Choroid plexus epithelial cell (primary cell): ENCODE results near the gene PCNT.
"Not testable (repeated sequence)": the region's sequence is repeated elsewhere in the genome, so short reads cannot be mapped to it uniquely, and the experiment has no call there.

Experiments
- DNase-seq: peaks from one replicate; pipeline ENCODE4 v3.0.0-alpha.2; 2010; ENCODE audit warnings: low read depth
- H3K4me3 ChIP-seq: 2 replicates; pipeline ENCODE4 v1.5.1; 2011; ENCODE audit warnings: low read depth, mild to moderate bottlenecking, control low read depth, low read length, moderate library complexity
- CTCF ChIP-seq: conservative IDR thresholded peaks from 2 replicates; pipeline ENCODE4 v1.5.1; 2011; ENCODE audit warnings: low read depth, mild to moderate bottlenecking, control low read depth, inconsistent platforms, low read length, moderate library complexity

Gene PCNT

DNA sequence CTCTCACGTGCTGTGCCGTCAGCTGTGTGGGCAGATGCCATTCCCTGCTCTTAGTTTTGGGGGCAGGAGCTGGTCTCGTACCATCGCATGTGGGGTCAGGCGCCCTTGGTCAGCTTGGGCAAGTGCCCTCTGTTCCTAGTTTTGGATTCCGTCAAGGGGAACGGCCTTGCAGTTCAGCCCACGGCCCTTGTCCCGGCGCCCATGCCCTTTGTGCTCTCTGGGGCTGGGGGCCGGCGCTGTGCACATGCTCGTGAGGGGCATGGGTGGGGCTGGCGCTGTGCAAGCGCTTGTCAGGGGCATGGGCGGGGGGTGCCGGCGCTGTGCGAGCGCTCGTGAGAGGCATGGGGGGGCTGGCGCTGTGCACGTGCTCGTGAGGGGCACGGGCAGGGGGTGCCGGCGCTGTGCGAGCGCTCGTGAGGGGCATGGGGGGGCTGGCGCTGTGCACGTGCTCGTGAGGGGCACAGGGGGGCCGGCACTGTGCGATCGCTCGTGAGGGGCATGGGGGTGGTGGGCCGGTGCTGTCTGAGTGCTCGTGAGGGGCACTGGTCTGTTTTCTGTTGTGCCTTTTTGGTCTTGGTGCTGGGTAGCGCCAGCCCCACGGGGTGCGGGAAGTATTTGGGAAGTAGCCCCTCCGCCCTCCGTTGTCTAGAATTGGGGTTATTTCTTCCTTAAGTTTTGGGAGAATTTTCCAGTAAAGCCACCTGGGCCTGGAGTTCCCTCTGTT lies 105.2 kb downstream of the PCNT start:
- TF ChIP-seq CTCF = no peak
- no peak for DNase-seq
- H3K4me3 ChIP-seq = no peak overlapping the region

DNA sequence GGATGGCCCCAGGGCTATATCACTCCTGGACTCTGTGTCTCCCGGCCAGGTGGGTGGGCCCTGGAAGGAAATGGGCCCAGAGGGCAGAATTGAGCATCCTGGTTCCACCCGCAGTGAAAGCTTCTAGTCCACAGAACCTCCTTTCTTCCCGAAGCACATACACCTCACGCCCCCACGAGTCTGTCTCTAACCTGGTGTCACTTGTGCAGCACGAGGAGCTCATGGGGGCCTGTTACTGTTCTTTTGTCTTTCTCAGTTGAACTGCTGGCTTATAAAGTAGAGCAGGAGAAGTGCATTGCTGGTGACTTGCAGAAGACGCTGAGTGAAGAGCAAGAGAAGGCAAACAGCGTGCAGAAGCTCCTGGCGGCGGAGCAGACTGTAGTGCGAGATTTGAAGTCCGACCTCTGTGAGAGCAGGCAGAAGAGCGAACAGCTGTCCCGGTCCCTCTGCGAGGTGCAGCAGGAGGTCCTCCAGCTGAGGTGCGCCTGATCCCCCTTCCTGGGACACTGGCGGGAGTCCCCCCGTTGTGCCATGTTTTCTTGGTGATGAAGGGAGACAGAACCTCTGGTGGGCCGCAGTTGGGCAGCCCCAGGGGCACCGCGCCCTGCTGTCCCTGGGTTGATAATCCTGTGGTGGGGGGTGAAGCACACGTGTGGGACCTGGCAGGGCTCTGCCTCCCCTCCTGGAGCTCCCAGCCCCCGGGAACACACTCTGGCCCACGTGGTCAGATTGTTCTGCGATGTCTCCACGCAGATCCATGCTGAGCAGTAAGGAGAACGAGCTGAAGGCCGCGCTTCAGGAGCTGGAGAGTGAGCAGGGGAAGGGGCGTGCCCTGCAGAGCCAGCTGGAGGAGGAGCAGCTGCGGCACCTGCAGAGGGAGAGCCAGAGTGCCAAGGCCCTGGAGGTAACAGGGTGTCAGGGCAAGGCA lies 106.1 kb downstream of the PCNT start:
- no peak for TF ChIP-seq CTCF
- H3K4me3 ChIP-seq = no peak overlapping the region
- no peak for DNase-seq

- H3K4me3 ChIP-seq = no peak overlapping the region
- TF ChIP-seq CTCF = no peak
- DNase-seq = no peak
Observed at GRCh38 chr21:46431448-46431847, 107.5 kb downstream of the PCNT start.

GRCh38 chr21:46431884-46432488 lies 108.0 kb downstream of the PCNT start:
- H3K4me3 ChIP-seq = no peak overlapping the region
- DNase-seq = no peak

DNA sequence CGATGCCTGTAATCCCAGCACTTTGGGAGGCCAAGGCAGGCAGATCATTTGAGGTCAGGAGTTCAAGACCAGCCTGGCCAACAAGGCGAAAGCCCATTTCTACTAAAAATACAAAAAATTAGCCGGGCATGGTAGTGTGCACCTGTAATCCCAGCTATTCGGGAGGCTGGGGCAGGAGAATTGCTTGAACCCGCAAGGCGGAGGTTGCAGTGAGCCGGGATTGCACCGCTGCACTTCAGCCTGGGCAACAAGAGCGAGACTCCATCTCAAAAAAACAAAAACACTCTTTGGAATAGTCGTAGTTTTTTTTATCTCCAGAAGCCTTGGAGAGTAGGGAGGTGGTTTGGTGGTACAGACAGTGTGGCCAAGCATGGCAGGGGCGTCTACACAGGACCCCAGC lies 109.2 kb downstream of the PCNT start:
- H3K4me3 ChIP-seq, DNase-seq: not testable (repeated sequence)

More at GRCh38 chr21:46431884-46432488, 108.0 kb downstream of the PCNT start:
- no peak for TF ChIP-seq CTCF

DNA sequence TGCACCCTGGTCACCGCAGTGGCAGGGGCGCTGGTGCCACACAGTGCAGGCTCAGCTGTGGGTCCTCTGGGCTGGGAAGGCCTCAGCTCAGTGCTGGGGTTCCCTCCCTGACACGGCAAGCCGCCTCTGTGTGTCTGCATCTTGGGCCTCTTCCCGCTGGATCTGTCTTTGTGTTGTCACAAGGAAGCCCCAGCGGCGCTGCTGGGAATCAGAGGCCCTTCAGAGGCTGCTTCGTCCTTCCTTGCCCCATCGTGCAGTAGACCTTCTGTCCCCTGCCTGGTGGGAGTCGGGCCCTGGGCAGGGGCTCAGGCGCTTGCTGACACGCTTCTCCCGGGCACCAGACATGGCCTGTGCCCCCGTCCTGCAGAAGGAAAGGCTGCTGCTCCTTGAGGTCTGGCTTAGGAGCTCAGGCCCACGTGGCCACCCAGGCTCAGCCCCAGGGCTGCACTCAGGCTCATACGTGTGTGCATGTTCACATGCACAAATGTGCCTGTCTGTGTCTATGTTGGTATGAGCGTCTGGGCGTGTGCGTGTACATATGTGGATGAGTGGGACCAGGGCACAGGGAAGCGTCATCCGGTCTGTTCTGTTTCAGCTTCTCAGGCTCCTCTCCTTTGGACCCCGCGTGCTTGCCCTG lies 110.5 kb downstream of the PCNT start:
- no peak for TF ChIP-seq CTCF
- DNase-seq = no peak
- H3K4me3 ChIP-seq = no peak overlapping the region

GRCh38 chr21:46435786-46436227 lies 111.9 kb downstream of the PCNT start:
- H3K4me3 ChIP-seq = no peak overlapping the region
- DNase-seq = no peak
- no peak for TF ChIP-seq CTCF
